OCI-LY7 (cell line): Measurements from ENCODE around the gene USP22. TPM values are rescaled to one million over a fixed set of nuclear protein-coding genes. Genes with fewer than 3 reads are reported as not detected.
"Not testable (repeated sequence)": the region's sequence is repeated elsewhere in the genome, so short reads cannot be mapped to it uniquely, and the experiment has no call there.

Source experiments
- BruUV-seq: library from RNA; stranded (reverse); fragments of 400-500 nt; replicated peaks from 2 replicates; lab custom pipeline; 2021; lab: Mats Ljungman, UMichigan
- CTCF ChIA-PET: fragments of 300-600 bp; sonication (Branson Sonifier 250); formaldehyde crosslinking; loops from one replicate; lab custom pipeline; 2022; ENCODE audit warnings: antibody characterized with exemption; ENCODE audit not compliant: unreplicated experiment; lab: Charles Lee
- POLR2A ChIA-PET: fragments of 300-600 bp; sonication (Branson Sonifier 250); formaldehyde crosslinking; loops from one replicate; lab custom pipeline; 2022; ENCODE audit warnings: antibody characterized with exemption; lab: Charles Lee
- DNase-seq: peaks from one replicate; pipeline ENCODE4 v3.0.0-alpha.2; 2015; ENCODE audit warnings: low spot score
- H2AFZ ChIP-seq: fragments of 200-600 bp; sonication (generic), shearing (Covaris generic); 2 replicates; pipeline ENCODE4 v1.6.1; 2014; ENCODE audit warnings: mild to moderate bottlenecking, antibody characterized with exemption, low read length, moderate library complexity
- H3K27ac ChIP-seq: fragments of 200-600 bp; sonication (generic); 2 replicates; pipeline ENCODE4 v1.5.1; 2014; ENCODE audit warnings: mixed run types, low read depth, mild to moderate bottlenecking, moderate library complexity, low read length, inconsistent platforms; ENCODE audit not compliant: poor library complexity, severe bottlenecking
- H3K36me3 ChIP-seq: fragments of 200-600 bp; sonication (generic); 2 replicates; pipeline ENCODE4 v1.6.1; 2014; ENCODE audit warnings: mild to moderate bottlenecking, antibody characterized with exemption, low read length, moderate library complexity, mixed read lengths; ENCODE audit not compliant: insufficient read depth
- H3K4me1 ChIP-seq: fragments of 200-600 bp; sonication (generic); 2 replicates; pipeline ENCODE4 v1.5.1; 2014; ENCODE audit warnings: mild to moderate bottlenecking, low read length; ENCODE audit not compliant: insufficient read depth, poor library complexity, severe bottlenecking
- H3K4me2 ChIP-seq: fragments of 200-600 bp; sonication (generic); 2 replicates; pipeline ENCODE4 v1.6.1; 2014; ENCODE audit warnings: mild to moderate bottlenecking, low read length
- H3K4me3 ChIP-seq: fragments of 200-600 bp; sonication (generic); 2 replicates; pipeline ENCODE4 v1.5.1; 2014; ENCODE audit warnings: mild to moderate bottlenecking, low read depth, low read length; ENCODE audit not compliant: poor library complexity, severe bottlenecking
- H3K79me2 ChIP-seq: fragments of 200-600 bp; sonication (generic); 2 replicates; pipeline ENCODE4 v1.6.1; 2016; ENCODE audit warnings: low read depth, mild to moderate bottlenecking, low read length, moderate library complexity, mixed read lengths; ENCODE audit not compliant: insufficient read depth
- H3K9me2 ChIP-seq: fragments of 200-600 bp; sonication (generic); 2 replicates; pipeline ENCODE4 v1.6.1; 2016; ENCODE audit warnings: mild to moderate bottlenecking, low read length, mixed read lengths; ENCODE audit not compliant: insufficient read depth
- H3K9me3 ChIP-seq: fragments of 200-600 bp; sonication (generic); 2 replicates; pipeline ENCODE4 v1.6.1; 2014; ENCODE audit warnings: mild to moderate bottlenecking, mixed run types, low read length, mixed read lengths
- H4K20me1 ChIP-seq: fragments of 200-600 bp; sonication (generic); 2 replicates; pipeline ENCODE4 v1.6.1; 2014; ENCODE audit warnings: mild to moderate bottlenecking, antibody characterized with exemption, low read length, moderate library complexity, mixed read lengths; ENCODE audit not compliant: insufficient read depth
- EZH2phosphoT487 ChIP-seq: fragments of 200-600 bp; sonication (generic); IDR thresholded peaks from 2 replicates; pipeline ENCODE4 v1.6.1; 2018; ENCODE audit warnings: low read depth, borderline replicate concordance, mild to moderate bottlenecking, mixed run types, antibody characterized with exemption, low read length, moderate library complexity, mixed read lengths
- intact Hi-C: fragments of 100-400 bp; cut with micrococcal nuclease; formaldehyde crosslinking; loops from one replicate; pipeline ENCODE4 v1.10.0; 2022; ENCODE audit not compliant: unreplicated experiment
- total RNA-seq, 2 experiments: library from RNA; depleted of rRNA in 1 of 2; stranded (reverse); fragments of >200 nt in 1 of 2; shearing (Covaris generic) in 1 of 2; gene quantifications; 2 replicates each; pipeline ENCODE4 v1.2.3, GENCODE V29; 2014 to 2022
- TF ChIP-seq, protein P1 (sequence below): fragments of 200-600 bp; sonication (generic); conservative IDR thresholded peaks from 2 replicates; pipeline ENCODE4 v1.5.1; 2014; ENCODE audit warnings: mild to moderate bottlenecking, antibody characterized with exemption, low read length, moderate library complexity, mixed read lengths

Gene USP22
- total RNA-seq, 2 experiments from 2014 or later, result 180 to 302 TPM

DNA sequence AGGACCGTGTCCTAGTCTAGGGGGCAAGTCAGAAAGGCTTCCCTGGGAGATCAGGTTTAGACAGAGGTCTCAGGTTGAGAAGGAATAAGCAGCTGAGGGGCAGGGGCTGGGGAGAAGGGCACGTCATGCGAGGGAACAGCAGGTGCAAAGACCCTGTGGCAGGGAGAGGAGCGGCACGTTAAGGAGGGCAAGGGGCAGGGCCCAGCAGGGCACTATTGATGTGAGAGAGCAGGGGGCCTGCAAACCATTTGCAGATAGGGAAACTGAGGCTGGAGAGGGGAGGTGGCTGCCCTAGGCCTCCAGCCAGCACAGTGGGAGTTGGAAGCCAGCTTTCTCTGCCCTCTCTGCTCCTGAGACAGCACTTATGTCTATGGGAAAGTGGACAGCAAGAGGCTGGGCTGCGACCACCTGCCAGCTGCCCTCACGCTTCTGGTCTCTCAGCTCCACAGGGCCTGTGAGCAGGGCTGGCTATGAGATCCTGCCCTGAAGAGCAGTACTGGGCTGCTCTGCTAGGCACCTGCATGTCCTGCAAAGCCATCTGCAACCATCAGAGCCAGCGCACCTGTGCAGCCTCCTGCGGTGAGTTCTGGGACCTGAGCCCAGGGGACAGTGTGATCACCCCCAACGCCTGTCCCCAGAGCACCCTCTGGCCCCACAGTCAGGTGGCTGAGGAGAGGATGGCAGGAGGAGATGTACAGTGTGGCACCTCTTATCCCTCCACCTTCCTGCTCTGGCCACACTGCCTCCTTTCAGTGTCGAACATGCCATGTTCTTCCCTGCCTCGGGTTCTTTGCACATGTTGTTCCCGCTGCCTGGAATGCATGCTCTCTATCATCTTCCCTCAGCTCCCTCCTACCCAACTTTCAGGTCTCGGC, 61.5 kb downstream of the USP22 start:
- Histone ChIP-seq H3K4me1 (no peaks in the 10 kb centered on the region), H3K9me2 (no peaks in the 10 kb centered on the region), H3K36me3 (no peaks in the 10 kb centered on the region), H3K79me2 (no peaks in the 10 kb centered on the region), H3K4me3 (no peak overlapping the region), H2AFZ (no peak overlapping the region), H3K4me2 (no peak overlapping the region), H3K27ac (no peak overlapping the region), H3K9me3 (no peaks in the 10 kb centered on the region), H4K20me1 (no peaks in the 10 kb centered on the region)
- TF ChIP-seq, protein P1, sequence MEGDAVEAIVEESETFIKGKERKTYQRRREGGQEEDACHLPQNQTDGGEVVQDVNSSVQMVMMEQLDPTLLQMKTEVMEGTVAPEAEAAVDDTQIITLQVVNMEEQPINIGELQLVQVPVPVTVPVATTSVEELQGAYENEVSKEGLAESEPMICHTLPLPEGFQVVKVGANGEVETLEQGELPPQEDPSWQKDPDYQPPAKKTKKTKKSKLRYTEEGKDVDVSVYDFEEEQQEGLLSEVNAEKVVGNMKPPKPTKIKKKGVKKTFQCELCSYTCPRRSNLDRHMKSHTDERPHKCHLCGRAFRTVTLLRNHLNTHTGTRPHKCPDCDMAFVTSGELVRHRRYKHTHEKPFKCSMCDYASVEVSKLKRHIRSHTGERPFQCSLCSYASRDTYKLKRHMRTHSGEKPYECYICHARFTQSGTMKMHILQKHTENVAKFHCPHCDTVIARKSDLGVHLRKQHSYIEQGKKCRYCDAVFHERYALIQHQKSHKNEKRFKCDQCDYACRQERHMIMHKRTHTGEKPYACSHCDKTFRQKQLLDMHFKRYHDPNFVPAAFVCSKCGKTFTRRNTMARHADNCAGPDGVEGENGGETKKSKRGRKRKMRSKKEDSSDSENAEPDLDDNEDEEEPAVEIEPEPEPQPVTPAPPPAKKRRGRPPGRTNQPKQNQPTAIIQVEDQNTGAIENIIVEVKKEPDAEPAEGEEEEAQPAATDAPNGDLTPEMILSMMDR, result no peak
- no peak for TF ChIP-seq EZH2phosphoT487
- intact Hi-C loops, result no loop called here
- CTCF ChIA-PET, result no interaction called here
- POLR2A ChIA-PET, result interaction anchor here (0.6 kb wide), 1 partner anchor 258 kb away, joined by 5 read pairs; no protein-coding TSS in a partner anchor
- no TSS peak for BruUV-seq
- no peak for DNase-seq

DNA sequence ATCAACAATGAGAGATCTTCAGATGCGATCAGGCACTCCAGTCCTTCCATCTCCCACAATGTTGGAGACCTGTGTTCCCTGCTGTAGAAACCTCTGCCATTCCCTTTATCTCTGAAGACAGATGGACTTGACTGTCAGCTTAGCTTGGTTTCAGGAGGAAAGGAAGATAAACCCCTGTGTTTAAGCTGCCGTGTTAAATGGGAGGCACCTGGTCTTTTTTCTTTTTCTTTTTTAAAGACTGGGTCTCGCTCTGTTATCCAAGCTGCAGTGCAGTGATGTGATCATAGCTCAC, 63.1 kb downstream of the USP22 start:
- TF ChIP-seq, protein P1, result no peak
- TF ChIP-seq EZH2phosphoT487, result no peak
- no peaks in the 10 kb centered on the region for H3K9me3 ChIP-seq
- no TSS peak for BruUV-seq
- no peak overlapping the region for H2AFZ ChIP-seq
- H3K4me3 ChIP-seq, result no peak overlapping the region
- H3K9me2 ChIP-seq, result no peaks in the 10 kb centered on the region
- CTCF ChIA-PET, result no interaction called here
- no peak overlapping the region for H3K27ac ChIP-seq
- no peaks in the 10 kb centered on the region for H4K20me1 ChIP-seq
- no peaks in the 10 kb centered on the region for H3K4me1 ChIP-seq
- no peak overlapping the region for H3K4me2 ChIP-seq
- no peaks in the 10 kb centered on the region for H3K36me3 ChIP-seq
- DNase-seq, result no peak
- intact Hi-C loops, result no loop called here
- H3K79me2 ChIP-seq, result no peaks in the 10 kb centered on the region
- POLR2A ChIA-PET, result no interaction called here

DNA sequence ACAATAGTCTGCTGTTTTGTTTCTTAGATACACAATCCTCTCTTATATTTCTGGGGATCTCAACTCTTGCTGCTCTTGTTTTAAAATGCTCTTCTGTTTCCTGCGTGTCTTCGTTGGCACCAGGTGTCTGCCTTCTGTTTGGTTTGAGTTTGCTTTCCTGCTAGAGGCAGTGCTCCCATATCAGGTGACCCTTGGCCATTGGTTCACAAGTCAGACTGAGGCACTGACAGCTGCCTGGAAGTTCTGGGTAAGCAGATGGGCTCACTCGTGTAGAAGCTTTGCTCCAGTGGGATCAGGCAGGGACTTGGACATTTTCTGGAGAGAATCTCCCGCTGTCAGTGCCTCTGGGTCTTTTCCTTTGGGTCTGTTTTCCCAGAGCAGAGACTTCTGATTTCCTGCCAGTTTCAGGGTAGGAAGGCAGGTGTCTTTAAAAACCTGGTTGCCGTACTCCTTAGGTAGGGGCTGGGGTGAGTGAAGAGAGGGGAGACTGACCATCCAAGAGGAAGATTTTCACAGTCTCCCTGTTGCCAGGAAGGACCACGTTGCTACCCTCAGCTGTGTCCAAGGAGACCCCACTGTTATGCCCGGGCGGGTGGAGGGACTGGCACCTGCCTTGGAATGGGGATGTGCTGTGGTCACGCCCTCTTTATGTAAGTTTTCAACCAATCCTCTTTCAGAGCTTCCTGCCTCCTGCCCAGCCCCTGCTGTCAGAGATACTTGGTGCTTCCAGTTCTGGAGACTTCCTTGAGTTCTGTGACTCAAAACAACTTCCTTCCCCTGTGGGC, 63.6 kb downstream of the USP22 start:
- intact Hi-C loops, H3K79me2 ChIP-seq, H4K20me1 ChIP-seq, H3K9me2 ChIP-seq, H3K4me3 ChIP-seq, POLR2A ChIA-PET, H2AFZ ChIP-seq, H3K27ac ChIP-seq, DNase-seq, CTCF ChIA-PET, H3K4me2 ChIP-seq, H3K9me3 ChIP-seq, BruUV-seq, H3K36me3 ChIP-seq, H3K4me1 ChIP-seq: not testable (repeated sequence)

DNA sequence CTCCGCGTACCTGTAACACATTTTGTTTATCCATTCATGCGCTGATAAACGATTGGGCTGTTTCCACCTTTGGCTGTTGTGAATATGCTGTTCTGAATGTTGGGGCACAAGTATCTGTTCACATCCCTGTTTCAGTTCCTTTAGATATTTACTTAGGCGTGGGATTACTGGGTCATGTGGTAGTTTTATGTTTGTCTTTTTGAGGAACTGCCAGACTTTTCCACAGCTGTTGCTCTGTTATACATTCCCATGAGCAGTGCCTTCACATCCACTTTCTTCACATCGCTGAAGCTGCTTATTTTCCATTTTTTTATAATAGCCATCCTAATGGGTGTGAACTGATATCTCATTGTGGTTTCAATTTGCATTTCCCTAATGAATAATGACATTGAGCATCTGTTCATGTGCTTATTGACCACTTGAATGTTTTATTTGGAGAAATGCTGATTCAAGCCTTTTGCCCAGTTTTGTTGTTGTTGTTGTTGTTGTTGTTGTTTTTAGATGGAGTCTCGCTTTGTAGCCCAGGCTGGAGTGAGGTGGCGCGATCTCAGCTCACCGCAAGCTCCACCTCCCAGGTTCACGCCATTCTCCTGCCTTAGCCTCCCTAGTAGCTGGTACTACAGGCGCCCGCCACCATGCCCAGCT, 65.1 kb downstream of the USP22 start:
- CTCF ChIA-PET, H3K36me3 ChIP-seq, H3K27ac ChIP-seq, H4K20me1 ChIP-seq, H3K4me3 ChIP-seq, H3K9me3 ChIP-seq, intact Hi-C loops, H3K79me2 ChIP-seq, H3K4me2 ChIP-seq, BruUV-seq, H3K9me2 ChIP-seq, H2AFZ ChIP-seq, H3K4me1 ChIP-seq, DNase-seq, POLR2A ChIA-PET: not testable (repeated sequence)
